HL-60 (cell line): ENCODE data around the gene KDM1B.

Experiments
- GABPA ChIP-seq: IDR thresholded peaks from 2 replicates; pipeline ENCODE4 v1.6.1; 2012; ENCODE audit warnings: low read depth
- POLR2AphosphoS5 ChIP-seq: IDR thresholded peaks from 2 replicates; pipeline ENCODE4 v1.6.1; 2012; ENCODE audit warnings: low read depth
- TF ChIP-seq, protein P1 (sequence below): IDR thresholded peaks from one replicate; pipeline ENCODE4 v1.5.1; 2011; ENCODE audit warnings: low read length, control low read depth, inconsistent platforms; ENCODE audit not compliant: insufficient read depth
- TF ChIP-seq, protein P2 (sequence below): IDR thresholded peaks from 2 replicates; pipeline ENCODE4 v1.6.1; 2012; ENCODE audit warnings: low read depth; ENCODE audit not compliant: insufficient replicate concordance

DNA sequence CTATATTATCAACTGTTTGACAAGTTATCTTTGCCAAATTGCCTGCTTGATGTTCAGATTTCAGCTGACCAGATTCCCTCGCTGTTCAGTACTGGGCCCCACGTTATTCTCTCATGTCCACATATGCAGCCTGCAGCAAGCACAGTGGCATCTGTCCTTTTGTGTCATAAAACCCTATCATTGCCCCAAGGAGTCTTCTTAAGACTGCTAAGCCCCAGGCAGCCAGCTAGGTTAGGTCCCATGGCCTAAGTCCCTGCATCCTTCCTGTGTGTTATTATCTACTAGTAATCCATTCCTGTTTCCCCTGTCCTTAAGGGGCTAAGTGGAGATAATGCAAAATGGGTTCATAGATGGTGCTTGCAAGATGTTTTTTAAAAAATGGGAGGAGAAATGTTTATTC is 7.2 kb downstream of the KDM1B start:
- TF ChIP-seq POLR2AphosphoS5 (no peak), GABPA (no peak)
- TF ChIP-seq, protein P1, sequence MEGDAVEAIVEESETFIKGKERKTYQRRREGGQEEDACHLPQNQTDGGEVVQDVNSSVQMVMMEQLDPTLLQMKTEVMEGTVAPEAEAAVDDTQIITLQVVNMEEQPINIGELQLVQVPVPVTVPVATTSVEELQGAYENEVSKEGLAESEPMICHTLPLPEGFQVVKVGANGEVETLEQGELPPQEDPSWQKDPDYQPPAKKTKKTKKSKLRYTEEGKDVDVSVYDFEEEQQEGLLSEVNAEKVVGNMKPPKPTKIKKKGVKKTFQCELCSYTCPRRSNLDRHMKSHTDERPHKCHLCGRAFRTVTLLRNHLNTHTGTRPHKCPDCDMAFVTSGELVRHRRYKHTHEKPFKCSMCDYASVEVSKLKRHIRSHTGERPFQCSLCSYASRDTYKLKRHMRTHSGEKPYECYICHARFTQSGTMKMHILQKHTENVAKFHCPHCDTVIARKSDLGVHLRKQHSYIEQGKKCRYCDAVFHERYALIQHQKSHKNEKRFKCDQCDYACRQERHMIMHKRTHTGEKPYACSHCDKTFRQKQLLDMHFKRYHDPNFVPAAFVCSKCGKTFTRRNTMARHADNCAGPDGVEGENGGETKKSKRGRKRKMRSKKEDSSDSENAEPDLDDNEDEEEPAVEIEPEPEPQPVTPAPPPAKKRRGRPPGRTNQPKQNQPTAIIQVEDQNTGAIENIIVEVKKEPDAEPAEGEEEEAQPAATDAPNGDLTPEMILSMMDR = no peak
- TF ChIP-seq, protein P2, sequence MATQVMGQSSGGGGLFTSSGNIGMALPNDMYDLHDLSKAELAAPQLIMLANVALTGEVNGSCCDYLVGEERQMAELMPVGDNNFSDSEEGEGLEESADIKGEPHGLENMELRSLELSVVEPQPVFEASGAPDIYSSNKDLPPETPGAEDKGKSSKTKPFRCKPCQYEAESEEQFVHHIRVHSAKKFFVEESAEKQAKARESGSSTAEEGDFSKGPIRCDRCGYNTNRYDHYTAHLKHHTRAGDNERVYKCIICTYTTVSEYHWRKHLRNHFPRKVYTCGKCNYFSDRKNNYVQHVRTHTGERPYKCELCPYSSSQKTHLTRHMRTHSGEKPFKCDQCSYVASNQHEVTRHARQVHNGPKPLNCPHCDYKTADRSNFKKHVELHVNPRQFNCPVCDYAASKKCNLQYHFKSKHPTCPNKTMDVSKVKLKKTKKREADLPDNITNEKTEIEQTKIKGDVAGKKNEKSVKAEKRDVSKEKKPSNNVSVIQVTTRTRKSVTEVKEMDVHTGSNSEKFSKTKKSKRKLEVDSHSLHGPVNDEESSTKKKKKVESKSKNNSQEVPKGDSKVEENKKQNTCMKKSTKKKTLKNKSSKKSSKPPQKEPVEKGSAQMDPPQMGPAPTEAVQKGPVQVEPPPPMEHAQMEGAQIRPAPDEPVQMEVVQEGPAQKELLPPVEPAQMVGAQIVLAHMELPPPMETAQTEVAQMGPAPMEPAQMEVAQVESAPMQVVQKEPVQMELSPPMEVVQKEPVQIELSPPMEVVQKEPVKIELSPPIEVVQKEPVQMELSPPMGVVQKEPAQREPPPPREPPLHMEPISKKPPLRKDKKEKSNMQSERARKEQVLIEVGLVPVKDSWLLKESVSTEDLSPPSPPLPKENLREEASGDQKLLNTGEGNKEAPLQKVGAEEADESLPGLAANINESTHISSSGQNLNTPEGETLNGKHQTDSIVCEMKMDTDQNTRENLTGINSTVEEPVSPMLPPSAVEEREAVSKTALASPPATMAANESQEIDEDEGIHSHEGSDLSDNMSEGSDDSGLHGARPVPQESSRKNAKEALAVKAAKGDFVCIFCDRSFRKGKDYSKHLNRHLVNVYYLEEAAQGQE = no peak
